ENCODE data around the gene LIAS.

GRCh38 chr4:39490322-39490721 lies 31.5 kb downstream of the LIAS start:
- no peak for TF ChIP-seq CTCF (IDR thresholded peaks at IDR 0.05)
- TF ChIP-seq POLR2A (IDR thresholded peaks at IDR 0.05), result no peak
